NT2/D1 (cell line): ENCODE measurements around the gene CNIH3.

Experiments used
- DNase-seq: peaks from one replicate; pipeline ENCODE4 v3.0.0-alpha.2; 2011; ENCODE audit warnings: low read depth, low spot score
- H3K27me3 ChIP-seq: 2 replicates; pipeline ENCODE4 v1.6.0; 2011; ENCODE audit warnings: mild to moderate bottlenecking; ENCODE audit not compliant: insufficient read length, insufficient read depth
- H3K36me3 ChIP-seq: 2 replicates; pipeline ENCODE4 v1.6.1; 2011; ENCODE audit warnings: mild to moderate bottlenecking, low read length, mixed read lengths; ENCODE audit not compliant: insufficient read depth, insufficient read length
- H3K4me1 ChIP-seq: 2 replicates; pipeline ENCODE4 v1.5.1; 2011; ENCODE audit not compliant: insufficient read depth, insufficient read length
- H3K4me3 ChIP-seq: 2 replicates; pipeline ENCODE4 v1.5.1; 2011; ENCODE audit warnings: low read depth; ENCODE audit not compliant: insufficient read length
- H3K9ac ChIP-seq: 2 replicates; pipeline ENCODE4 v1.6.0; 2011; ENCODE audit warnings: low read depth; ENCODE audit not compliant: insufficient read length
- H3K9me3 ChIP-seq: 2 replicates; pipeline ENCODE4 v1.5.1; 2011; ENCODE audit warnings: mild to moderate bottlenecking, low read length; ENCODE audit not compliant: insufficient read depth
- SUZ12 ChIP-seq: IDR thresholded peaks from 2 replicates; pipeline ENCODE4 v1.6.1; 2011; ENCODE audit not compliant: insufficient read length, insufficient read depth; ENCODE audit errors: extremely low read depth
- YY1 ChIP-seq: IDR thresholded peaks from 2 replicates; pipeline ENCODE4 v1.6.1; 2011; ENCODE audit not compliant: insufficient read length, insufficient read depth
- ZNF274 ChIP-seq: IDR thresholded peaks from 2 replicates; pipeline ENCODE4 v1.6.1; 2011; ENCODE audit warnings: mild to moderate bottlenecking, low read depth, low read length

Gene CNIH3

GRCh38 chr1:224617410-224618355 lies 1.6 kb downstream of the CNIH3 start:
- Histone ChIP-seq H3K9me3 (peaks cover 10% of the 10 kb centered on the region; the same call in 1 of the 2 replicates), H3K4me3 (peak overlapping the region; percentile 71), H3K27me3 (peaks cover 57% of the 10 kb centered on the region), H3K9ac (peak overlapping the region; percentile 78), H3K36me3 (peaks cover 7% of the 10 kb centered on the region), H3K4me1 (peaks cover 4% of the 10 kb centered on the region)
- no peak for TF ChIP-seq ZNF274
- peak; percentile 72 for TF ChIP-seq SUZ12
- no peak for TF ChIP-seq YY1
- no peak for DNase-seq

GRCh38 chr1:224619209-224619608 lies 3.1 kb downstream of the CNIH3 start:
- TF ChIP-seq ZNF274: no peak
- TF ChIP-seq SUZ12: no peak
- no peak for TF ChIP-seq YY1
- peaks cover 8% of the 10 kb centered on the region for H3K4me1 ChIP-seq
- H3K36me3 ChIP-seq: peaks cover 10% of the 10 kb centered on the region
- H3K9me3 ChIP-seq: peaks cover 10% of the 10 kb centered on the region; the same call in 1 of the 2 replicates
- no peak overlapping the region for H3K4me3 ChIP-seq
- DNase-seq: no peak
- H3K27me3 ChIP-seq: peaks cover 52% of the 10 kb centered on the region
- H3K9ac ChIP-seq: no peak overlapping the region

GRCh38 chr1:224620105-224620504 lies 4.0 kb downstream of the CNIH3 start:
- Histone ChIP-seq H3K4me3 (no peak overlapping the region), H3K36me3 (peaks cover 18% of the 10 kb centered on the region), H3K4me1 (peaks cover 9% of the 10 kb centered on the region), H3K27me3 (peaks cover 46% of the 10 kb centered on the region), H3K9ac (no peak overlapping the region), H3K9me3 (peaks cover 10% of the 10 kb centered on the region; the same call in 1 of the 2 replicates)
- no peak for DNase-seq
- TF ChIP-seq ZNF274 (no peak), SUZ12 (no peak), YY1 (no peak)

- peaks cover 18% of the 10 kb centered on the region for H3K36me3 ChIP-seq
- H3K4me1 ChIP-seq: peaks cover 6% of the 10 kb centered on the region
- TF ChIP-seq SUZ12: no peak
- TF ChIP-seq ZNF274: no peak
- no peak for TF ChIP-seq YY1
- DNase-seq: no peak
- H3K9ac ChIP-seq: no peak overlapping the region
- peaks cover 10% of the 10 kb centered on the region; the same call in 1 of the 2 replicates for H3K9me3 ChIP-seq
- H3K4me3 ChIP-seq: no peak overlapping the region
- H3K27me3 ChIP-seq: peaks cover 28% of the 10 kb centered on the region
Observed at GRCh38 chr1:224621813-224622682, 5.9 kb downstream of the CNIH3 start.

- Histone ChIP-seq H3K9ac (no peak overlapping the region), H3K4me3 (no peak overlapping the region), H3K36me3 (peaks cover 18% of the 10 kb centered on the region), H3K4me1 (peaks cover 6% of the 10 kb centered on the region), H3K9me3 (peaks cover 10% of the 10 kb centered on the region; the same call in 1 of the 2 replicates), H3K27me3 (peaks cover 20% of the 10 kb centered on the region)
- TF ChIP-seq ZNF274 (no peak), SUZ12 (no peak), YY1 (no peak)
- DNase-seq: no peak
Observed at GRCh38 chr1:224622831-224623230, 6.7 kb downstream of the CNIH3 start.

GRCh38 chr1:224623310-224623714 lies 7.2 kb downstream of the CNIH3 start:
- peaks cover 15% of the 10 kb centered on the region for H3K27me3 ChIP-seq
- H3K9ac ChIP-seq: no peak overlapping the region
- H3K36me3 ChIP-seq: peaks cover 18% of the 10 kb centered on the region
- peaks cover 6% of the 10 kb centered on the region for H3K4me1 ChIP-seq
- no peak overlapping the region for H3K4me3 ChIP-seq
- DNase-seq: no peak
- TF ChIP-seq YY1 (no peak), ZNF274 (no peak), SUZ12 (no peak)
- H3K9me3 ChIP-seq: peaks cover 10% of the 10 kb centered on the region; the same call in 1 of the 2 replicates
